ENCODE data around the gene ANKRD13C. TPM values are rescaled to one million over a fixed set of nuclear protein-coding genes. Genes with fewer than 3 reads are reported as not detected.

ANKRD13C gene
- total RNA-seq, 2 donors from 2014 or later: 17.3 to 26.3 TPM

DNA sequence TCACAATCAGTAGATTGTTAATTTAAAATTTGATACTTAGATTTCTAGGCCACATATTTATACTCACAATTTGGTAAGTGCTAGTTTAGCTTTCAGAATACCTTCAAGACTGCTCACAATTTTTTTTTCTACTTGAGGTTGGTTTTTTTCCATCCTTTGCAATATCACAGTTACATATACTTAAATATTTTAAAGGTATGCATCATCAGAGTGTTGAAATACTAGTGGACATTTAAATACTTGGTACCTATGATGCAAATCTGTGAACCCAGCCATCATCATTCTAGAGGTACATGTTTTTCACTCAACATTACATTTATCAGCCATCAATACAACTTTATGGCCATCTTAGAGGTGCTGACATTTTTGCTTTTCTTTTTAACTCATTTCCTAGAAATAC lies 143.0 kb downstream of the ANKRD13C start:
- ATAC-seq: no peak
- H3K9me3 Mint-ChIP-seq: no peaks in the 10 kb centered on the region
- peaks cover 0 to 6% of the 10 kb centered on the region in 2 donors for H3K36me3 Mint-ChIP-seq
- H3K27ac Mint-ChIP-seq: no peak overlapping the region
- DNase-seq (ENCODE audit: low spot score in 2 of 2): no peak

DNA sequence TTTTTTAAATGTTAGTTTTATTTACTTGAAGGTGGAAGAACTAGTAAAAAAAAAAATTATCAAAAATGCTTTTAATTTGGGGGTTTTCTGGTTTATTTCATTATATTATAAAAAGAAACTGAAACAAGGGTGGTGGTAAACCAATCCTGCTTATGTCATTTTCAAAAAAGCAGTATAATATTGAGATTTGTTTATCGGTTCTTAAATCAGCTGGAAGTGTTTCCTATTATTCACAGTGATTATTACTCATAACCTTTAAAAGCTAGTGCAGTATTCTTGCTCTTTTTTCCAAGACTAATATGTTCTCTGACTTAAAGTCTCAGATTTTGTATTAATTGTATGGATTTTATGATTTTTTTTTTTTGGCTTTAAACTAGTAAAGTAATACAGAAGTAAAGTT lies 143.7 kb downstream of the ANKRD13C start:
- H3K9me3 Mint-ChIP-seq: no peaks in the 10 kb centered on the region
- no peak overlapping the region for H3K27ac Mint-ChIP-seq
- DNase-seq (ENCODE audit: low spot score in 2 of 2) (no peak), ATAC-seq (no peak)
- peaks cover 3 to 7% of the 10 kb centered on the region in 2 donors for H3K36me3 Mint-ChIP-seq

Other genes starting within 250 kb of the ANKRD13C start
- gene LRRC40, start 149.1 kb downstream of the ANKRD13C start, total RNA-seq: 10 to 100 TPM; 24.3 to 25.5 TPM
- gene SRSF11, start 133.3 kb downstream of the ANKRD13C start, total RNA-seq: 100 to 1,000 TPM; 205 to 208 TPM
- 10 to 100 TPM; 12.0 to 12.8 TPM for gene CTH, start 56.5 kb upstream of the ANKRD13C start, total RNA-seq